HG02763 (cell line): ENCODE measurements around the gene RTN4RL1.

Experiments
- ATAC-seq: cut with Tn5 transposase; IDR thresholded peaks from one replicate; pipeline ENCODE4 v1.9.1; 2021; ENCODE audit warnings: mild to moderate bottlenecking, moderate library complexity; ENCODE audit not compliant: unreplicated experiment

The RTN4RL1 gene

DNA sequence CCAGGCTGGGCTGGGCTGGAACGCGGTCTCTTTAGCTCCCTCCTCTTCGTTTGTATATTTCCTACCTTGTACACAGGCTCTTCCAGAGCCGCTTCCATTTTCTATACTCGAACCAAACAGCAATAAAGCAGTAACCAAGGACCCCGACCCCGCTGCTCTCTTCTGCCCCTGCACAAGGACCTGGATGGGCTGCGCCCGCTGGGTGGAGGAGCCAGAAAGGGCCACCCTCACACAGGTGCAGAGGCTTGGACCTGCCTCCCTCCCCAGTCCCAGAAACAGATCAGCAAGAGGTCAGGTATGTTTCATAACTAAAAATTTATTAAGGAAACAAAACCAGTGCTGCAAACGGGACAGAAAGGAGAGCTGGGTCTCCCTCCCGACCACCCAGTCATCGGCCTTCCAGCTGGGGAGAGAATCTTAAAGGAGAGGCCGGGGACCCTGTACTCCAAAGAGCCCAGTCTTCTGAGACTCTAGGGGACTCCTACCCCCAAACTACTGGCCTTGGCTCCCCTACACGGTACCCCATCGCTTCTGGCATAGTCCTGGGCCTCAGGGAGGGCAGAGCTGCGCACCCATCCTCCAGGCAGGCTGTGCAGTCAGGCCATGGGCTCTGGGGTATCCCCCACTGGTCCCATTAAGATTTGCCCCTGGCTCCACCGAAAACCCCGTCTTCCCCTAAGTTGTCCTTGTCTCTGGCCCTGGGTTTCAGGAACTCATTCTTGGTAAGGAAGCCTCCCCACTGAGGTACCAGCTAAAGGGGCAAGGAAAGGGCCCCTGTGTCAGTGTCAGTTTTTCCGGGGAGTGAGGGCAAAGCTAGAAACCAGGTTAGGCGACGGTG lies 34.6 kb upstream of the RTN4RL1 start:
- ATAC-seq, result no peak

DNA sequence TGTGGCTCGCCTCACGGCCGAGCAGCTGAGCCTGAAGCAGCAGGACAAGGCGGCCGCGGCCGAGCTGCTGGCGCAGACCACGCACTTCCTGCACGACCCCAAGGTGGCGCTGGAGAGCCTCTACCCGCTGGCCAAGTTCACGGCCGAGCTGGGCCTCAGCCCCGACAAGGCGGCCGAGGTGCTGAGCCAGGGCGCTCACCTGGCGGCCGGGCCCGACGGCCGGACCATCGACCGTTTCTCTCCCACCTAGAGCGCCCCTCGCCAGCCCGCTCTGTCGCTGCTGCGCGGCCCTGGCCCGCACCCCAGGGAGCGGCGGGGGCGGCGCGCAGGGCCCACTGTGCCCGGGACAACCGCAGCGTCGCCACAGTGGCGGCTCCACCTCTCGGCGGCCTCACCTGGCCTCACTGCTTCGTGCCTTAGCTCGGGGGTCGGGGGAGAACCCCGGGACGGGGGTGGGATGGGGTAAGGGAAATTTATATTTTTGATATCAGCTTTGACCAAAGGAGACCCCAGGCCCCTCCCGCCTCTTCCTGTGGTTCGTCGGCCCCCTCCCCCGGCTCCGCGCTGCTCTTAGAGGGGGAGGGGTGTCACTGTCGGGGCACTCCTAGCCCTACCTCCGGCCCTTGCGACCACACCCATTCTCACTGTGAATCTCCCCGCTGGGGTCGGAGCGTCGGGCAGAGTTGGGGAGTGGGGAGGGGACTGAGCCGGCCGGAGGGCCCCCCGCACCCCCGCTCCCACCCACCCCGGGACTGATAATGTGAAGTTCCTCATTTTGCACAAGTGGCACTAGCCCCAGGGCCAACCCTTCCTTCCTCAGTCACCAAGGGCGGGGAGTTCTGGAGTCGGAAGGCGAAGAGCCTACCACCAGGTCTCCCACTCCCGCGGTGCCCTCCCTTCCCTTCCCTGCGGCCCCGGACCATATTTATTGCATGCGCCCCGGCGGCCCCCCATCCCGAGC lies 33.7 kb upstream of the RTN4RL1 start:
- ATAC-seq, result no peak

DNA sequence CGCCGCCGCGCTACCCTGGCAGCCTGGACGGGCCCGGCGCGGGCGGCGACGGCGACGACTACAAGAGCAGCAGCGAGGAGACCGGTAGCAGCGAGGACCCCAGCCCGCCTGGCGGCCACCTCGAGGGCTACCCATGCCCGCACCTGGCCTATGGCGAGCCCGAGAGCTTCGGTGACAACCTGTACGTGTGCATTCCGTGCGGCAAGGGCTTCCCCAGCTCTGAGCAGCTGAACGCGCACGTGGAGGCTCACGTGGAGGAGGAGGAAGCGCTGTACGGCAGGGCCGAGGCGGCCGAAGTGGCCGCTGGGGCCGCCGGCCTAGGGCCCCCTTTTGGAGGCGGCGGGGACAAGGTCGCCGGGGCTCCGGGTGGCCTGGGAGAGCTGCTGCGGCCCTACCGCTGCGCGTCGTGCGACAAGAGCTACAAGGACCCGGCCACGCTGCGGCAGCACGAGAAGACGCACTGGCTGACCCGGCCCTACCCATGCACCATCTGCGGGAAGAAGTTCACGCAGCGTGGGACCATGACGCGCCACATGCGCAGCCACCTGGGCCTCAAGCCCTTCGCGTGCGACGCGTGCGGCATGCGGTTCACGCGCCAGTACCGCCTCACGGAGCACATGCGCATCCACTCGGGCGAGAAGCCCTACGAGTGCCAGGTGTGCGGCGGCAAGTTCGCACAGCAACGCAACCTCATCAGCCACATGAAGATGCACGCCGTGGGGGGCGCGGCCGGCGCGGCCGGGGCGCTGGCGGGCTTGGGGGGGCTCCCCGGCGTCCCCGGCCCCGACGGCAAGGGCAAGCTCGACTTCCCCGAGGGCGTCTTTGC lies 32.8 kb upstream of the RTN4RL1 start:
- ATAC-seq, result no peak

DNA sequence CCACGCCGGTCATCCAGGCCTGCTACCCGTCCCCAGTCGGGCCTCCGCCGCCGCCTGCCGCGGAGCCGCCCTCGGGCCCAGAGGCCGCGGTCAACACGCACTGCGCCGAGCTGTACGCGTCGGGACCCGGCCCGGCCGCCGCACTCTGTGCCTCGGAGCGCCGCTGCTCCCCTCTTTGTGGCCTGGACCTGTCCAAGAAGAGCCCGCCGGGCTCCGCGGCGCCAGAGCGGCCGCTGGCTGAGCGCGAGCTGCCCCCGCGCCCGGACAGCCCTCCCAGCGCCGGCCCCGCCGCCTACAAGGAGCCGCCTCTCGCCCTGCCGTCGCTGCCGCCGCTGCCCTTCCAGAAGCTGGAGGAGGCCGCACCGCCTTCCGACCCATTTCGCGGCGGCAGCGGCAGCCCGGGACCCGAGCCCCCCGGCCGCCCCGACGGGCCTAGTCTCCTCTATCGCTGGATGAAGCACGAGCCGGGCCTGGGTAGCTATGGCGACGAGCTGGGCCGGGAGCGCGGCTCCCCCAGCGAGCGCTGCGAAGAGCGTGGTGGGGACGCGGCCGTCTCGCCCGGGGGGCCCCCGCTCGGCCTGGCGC lies 32.1 kb upstream of the RTN4RL1 start:
- ATAC-seq, result no peak

DNA sequence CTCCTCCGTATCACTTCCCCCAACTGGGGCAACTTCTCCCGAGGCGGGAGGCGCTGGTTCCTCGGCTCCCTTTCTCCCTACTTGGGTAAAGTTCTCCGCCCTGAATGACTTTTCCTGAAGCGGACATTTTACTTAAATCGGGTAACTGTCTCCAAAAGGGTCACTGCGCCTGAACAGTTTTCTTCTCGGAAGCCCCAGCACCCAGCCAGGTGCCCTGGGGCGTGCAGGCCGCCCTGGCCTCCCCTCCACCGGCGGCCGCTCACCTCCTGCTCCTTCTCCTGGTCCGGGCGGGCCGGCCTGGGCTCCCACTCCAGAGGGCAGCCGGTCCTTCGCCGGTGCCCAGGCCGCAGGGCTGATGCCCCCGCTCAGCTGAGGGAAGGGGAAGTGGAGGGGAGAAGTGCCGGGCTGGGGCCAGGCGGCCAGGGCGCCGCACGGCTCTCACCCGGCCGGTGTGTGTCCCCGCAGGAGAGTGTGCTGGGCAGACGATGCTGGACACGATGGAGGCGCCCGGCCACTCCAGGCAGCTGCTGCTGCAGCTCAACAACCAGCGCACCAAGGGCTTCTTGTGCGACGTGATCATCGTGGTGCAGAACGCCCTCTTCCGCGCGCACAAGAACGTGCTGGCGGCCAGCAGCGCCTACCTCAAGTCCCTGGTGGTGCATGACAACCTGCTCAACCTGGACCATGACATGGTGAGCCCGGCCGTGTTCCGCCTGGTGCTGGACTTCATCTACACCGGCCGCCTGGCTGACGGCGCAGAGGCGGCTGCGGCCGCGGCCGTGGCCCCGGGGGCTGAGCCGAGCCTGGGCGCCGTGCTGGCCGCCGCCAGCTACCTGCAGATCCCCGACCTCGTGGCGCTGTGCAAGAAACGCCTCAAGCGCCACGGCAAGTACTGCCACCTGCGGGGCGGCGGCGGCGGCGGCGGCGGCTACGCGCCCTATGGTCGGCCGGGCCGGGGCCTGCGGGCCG lies 31.4 kb upstream of the RTN4RL1 start:
- no peak for ATAC-seq

DNA sequence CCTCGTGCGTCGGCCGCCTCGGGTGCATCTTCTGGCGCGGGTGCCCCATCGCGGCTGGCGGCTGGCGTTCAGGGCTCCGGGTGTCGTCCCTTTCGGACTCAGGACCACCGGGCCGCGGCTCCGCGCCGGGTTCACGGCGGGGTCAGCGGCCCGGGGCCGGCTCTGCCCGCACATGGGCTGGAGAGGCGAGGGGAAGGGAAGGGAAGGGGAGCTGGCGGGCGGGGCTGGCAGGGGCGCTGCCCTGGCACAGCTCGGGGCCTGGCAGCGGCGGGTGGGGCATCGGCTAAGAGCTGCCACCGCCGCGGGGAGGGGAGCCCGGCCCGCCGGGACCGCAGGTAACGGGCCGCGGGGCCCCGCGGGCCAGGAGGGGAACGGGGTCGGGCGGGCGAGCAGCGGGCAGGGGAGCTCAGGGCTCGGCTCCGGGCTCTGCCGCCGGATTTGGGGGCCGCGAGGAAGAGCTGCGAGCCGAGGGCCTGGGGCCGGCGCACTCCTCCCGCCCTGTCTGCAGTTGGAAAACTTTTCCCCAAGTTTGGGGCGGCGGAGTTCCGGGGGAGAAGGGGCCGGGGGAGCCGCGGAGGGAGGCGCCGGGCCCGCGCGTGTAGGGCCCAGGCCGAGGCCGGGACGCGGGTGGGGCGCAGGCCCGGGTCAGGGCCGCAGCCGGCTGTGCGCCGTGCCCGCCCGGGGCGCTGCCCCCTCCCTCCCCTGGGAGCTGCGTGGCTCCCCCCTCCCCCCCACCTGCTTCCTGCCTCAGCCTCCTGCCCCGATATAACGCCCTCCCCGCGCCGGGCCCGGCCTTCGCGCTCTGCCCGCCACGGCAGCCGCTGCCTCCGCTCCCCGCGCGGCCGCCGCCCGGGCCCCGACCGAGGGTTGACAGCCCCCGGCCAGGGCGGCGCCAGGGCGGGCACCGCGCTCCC lies 30.4 kb upstream of the RTN4RL1 start:
- no peak for ATAC-seq

DNA sequence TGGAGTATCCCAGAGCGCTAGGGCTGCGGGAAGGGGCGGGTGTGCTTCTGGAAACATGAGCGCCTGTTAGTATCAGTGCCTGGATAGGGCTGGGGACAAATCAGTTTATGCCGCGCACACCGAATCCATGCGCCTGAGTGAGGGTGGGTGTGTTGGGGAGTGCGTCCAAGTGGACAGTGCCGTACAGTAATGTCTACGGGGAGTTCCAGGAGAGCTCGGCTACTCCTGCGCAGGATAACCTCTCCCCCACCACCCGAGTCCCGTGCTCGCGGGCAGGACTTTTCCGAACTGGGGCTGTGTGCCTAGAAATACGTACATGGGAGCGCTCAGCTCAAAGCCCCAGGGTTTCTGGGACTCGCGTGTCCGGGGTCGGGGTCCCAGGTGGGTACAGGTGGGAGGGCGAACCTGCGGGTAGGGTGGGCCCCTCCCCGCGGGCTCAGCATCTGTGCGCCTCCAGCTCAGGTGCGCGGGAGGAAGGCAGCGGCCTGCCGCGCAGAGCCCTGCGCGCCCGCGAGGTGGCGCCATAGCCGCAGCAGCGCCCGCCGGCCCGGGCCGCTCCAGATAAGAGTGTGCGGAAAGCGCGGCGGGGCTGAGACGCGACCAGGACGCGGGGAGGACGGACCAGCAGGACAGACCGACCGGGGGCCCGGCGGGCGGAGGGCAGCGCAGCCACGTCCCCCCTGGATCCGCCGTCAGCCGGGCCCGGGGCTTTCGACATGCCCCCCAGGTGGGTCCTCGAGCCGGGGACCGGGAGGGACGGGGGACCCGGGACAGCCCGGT lies 29.6 kb upstream of the RTN4RL1 start, which contains the start of gene HIC1:
TSS of gene HIC1 (plus strand) at position 592 of the 780 bp plus-strand sequence. CDS start 1,588 bp downstream, outside the sequence.
- peak; percentile 32 for ATAC-seq

DNA sequence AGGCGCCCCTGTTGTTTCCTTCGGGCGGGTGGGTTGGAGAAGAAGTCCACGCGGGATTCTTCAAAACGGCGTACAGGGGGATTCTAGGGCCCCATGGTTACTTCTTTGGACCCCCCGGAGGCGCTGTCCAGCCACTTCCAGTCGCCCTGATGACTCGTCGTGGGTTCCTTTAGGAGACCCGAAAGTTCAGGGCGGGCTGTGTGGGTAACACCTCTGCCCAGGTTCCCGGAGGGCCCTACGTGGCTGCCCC lies 29.1 kb upstream of the RTN4RL1 start:
- no peak for ATAC-seq

DNA sequence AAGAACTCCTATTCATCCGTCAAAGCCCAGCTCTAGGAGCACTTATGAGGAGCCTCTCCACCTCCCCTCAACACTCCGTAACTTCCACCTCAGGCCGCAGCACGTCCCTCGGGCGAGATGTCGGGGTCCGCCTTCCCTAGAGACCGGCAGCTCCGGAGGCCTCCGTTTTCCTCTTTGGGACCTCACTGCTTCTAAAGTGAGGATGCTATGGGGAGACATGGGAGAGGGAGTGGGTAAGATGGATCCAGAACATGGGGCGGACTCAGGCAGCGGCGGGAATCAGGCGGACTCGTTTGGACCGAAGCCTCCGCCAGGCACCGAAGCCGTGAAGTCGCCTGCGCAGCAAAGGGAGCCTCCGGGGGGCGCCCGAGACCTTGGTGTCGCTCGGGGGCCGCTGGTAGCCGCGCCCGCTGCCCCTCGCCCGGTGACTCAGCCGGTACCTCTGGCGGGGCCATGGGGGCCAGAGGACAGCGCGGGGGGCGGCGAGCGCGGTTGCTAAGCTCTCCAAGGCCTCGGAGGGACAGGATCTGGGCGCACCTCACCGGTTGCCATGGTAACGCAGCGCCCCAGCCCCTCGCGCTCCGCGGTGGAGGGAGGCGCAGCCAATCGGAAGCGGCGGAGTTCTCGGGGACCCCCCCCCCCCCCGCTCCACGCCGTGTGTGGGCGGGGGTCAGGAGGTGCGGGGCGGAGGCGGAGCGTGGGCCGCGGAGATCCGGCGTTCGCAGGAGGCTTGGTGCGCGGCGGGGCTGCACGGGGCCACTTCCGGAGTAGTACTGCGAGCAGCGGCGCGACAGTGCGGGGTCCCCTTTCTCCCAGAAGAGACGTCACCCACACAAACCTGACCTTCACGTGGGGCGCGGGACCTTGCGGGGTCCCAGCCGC lies 28.5 kb upstream of the RTN4RL1 start:
- no peak for ATAC-seq

DNA sequence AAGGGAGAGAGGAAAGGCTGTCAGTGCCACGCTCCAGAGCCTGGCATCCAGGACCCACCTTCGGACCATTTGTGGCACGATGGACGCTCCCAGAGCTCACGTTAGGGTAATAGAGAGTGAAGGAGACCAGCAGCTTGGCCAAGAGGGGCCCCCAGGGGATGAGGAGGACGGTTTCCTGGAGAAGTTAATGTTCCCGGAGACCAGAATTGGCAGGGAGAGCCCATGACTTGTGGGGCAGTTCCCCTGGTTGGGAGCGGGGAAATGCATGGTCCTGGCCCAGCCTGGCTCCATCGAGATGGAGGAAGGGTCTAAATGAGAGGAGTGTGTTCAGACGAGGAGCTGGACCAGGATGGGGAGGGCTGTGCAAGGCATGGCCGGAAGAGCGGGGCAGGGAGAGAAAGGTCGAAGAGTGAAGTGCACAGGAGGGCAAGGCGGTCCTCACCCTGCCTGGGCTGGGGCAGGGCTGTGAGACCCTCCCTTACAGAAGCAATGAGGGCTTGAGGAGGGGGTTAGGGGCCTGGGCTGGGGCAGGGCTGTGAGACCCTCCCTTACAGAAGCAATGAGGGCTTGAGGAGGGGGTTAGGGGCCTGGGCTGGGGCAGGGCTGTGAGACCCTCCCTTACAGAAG lies 26.9 kb upstream of the RTN4RL1 start:
- no peak for ATAC-seq

DNA sequence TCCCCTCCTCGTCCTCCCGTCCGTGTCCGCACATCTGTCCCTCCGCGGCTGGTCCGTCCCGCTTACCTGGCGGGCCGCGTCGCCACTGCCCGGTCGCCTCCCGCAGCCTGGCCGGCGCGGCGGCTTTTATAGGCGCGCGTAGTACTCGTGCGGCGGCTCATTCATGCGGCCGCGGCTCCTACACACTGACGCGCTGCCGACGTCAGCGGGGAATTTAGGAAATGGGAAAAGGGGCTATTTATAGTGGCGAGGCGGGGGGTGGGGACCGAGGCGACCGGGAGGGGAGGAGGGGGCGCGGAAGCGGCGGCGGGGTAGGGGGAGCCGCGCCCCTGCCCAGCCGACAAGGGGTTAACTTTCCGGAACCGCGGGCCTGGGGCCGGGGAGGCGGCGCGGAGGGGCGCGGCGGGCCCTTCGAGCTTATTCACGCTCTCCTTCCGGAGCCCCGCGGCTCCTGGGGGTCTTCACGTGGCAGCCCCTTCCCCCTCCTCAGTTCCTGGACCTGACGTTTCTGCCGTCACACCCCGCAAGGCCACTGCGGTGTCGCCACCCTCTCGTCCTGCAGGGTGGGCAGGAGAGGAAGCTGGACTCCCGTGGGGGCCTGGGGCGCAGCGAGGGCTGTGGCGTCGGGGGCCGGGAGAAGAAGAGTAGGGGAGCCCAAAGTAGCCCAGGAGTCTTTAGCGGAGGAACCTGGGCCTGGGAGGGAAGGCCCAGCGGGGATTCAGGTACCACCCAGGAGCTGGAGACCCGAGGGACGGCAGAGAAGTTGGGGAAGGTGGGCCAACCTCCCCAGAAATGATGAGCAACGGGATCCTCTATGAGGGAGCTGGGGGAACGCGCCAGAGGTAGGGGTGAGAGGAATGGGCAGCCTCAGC lies 26.2 kb upstream of the RTN4RL1 start:
- ATAC-seq, result no peak

DNA sequence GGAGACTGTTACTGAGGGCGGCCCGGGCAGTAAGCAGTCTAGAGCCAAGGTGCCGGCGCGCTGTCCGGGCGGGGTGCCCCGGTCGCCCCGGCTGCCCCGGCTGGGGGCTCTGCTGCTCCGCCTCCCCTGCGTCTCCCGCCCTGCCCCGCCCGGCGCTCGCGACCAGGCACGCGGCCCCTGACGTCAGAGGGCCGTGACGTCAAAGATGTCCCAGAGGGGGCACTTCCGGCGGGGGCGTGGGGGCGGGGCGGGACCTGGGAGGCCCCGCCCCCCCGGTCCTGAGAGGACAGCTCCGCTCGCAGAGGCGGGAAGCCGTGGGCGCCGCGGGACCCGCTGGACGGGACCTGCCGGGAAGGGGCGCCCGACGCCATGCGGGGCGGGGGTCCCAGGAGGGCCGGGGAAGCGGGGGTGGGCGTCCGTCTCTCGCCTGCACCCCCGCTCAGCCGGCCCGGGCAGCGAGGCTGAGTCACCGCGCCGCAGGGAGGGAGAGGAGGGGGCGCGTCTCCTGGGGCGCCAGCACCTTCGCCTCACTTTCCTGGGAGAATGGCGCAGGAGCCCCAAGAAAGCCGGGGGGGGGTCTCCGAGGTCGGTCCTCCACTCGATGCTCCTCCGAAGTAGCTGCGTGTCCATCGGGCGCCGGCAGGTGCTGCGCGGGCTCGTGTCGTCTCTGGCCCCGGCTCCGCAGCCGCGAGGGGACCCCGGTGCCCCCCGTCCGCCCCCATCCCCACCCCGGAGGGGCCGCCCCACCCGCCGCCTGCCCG lies 25.3 kb upstream of the RTN4RL1 start:
- ATAC-seq, result no peak

DNA sequence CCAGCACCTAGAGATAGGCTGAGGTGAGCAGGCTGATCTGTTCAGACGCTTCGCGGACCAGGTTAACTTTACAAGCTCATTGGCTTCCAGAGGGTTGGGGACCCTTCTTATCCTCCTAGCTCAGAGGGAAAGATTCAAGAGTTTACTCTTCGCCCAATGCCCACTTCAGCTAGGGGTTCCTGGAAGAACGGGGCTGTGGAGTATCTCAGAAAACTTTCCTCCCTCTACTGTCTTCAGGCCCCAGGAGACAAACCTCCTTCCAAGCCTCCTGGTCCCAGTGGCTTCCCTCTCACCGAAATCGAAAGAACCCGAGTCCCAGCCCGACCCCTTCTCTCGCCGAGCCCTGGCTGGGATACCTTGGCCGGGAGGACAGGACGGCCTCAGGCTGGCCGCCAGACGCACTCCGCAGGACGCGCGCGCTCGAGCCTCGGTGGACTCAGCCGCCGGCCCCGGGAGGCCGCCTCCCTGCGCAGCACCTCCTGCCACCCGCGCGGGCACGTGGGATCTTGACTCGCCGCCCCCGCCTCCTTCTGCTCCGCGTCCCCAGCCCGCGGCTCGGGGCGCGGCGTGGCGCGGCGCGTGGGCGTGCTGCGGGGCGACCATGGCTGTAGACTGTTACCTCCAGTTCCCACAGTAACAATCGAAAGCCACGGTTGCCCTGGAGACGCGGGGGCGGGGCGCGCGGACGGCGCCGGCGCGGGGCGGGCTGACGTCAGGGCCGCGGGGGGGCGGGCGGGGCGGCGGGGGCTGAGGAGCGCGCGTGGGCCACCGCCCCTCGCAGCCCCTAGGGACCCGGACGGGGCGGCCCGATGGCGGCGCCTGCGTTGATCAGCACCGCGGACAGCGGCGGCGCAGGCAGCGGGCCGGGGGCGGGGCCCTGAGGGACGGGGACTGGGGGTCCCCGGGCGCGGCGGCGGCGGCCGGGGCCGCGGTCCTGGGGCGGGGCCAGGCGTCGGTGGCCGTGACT lies 24.5 kb upstream of the RTN4RL1 start:
- peak; percentile 51 for ATAC-seq

DNA sequence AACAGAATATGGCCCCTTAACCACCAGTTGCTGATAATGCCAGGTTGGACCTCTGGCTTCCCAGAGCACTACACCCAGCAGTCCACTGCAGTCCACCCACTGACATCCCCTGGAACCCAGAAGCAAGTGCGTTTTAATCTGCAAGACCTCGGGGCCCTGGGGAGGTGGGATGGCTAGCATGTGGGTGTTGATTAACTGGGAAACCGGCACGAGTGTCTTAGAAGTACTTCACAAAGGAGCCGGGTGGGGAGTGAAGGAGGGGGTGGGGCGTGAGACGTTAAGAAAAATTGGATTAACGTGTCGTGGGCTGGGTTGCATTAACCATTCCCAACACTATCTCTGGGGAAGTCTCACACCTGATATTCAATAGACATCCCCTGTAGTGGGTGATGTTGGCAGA lies 23.7 kb upstream of the RTN4RL1 start:
- ATAC-seq, result no peak
